Astrocyte of the cerebellum (primary cell): ENCODE results near the gene NLGN3.

Experiments used
- DNase-seq: peaks from one replicate; pipeline ENCODE4 v3.0.0-alpha.2; 2011; ENCODE audit warnings: low read depth
- H3K4me3 ChIP-seq: 2 replicates; pipeline ENCODE4 v1.5.1; 2011; ENCODE audit warnings: mild to moderate bottlenecking, low read depth, low read length, moderate library complexity
- CTCF ChIP-seq: IDR thresholded peaks from 2 replicates; pipeline ENCODE4 v1.5.1; 2012; ENCODE audit warnings: low read length, low read depth, moderate library complexity, mild to moderate bottlenecking; ENCODE audit errors: missing control alignments
- in situ Hi-C: cut with HindIII; loops from 2 replicates; pipeline ENCODE4 v1.10.0; 2017; ENCODE audit warnings: low sequenced_read_pairs

The NLGN3 gene

GRCh38 chrX:71128915-71129765 lies 15.5 kb upstream of the NLGN3 start:
- H3K4me3 ChIP-seq, result no peak overlapping the region
- in situ Hi-C loops, result no loop called here
- TF ChIP-seq CTCF, result peak; percentile 74
- DNase-seq, result peak; percentile 15

GRCh38 chrX:71131510-71131909 lies 13.1 kb upstream of the NLGN3 start:
- H3K4me3 ChIP-seq, result no peak overlapping the region
- in situ Hi-C loops, result no loop called here
- no peak for DNase-seq
- no peak for TF ChIP-seq CTCF

- no peak for TF ChIP-seq CTCF
- DNase-seq, result no peak
- in situ Hi-C loops, result no loop called here
- H3K4me3 ChIP-seq, result no peak overlapping the region
Observed at GRCh38 chrX:71140440-71140839, 4.2 kb upstream of the NLGN3 start.

GRCh38 chrX:71143508-71143907 lies 1.1 kb upstream of the NLGN3 start:
- in situ Hi-C loops, result no loop called here
- TF ChIP-seq CTCF, result no peak
- no peak for DNase-seq
- H3K4me3 ChIP-seq, result no peak overlapping the region

GRCh38 chrX:71147496-71148277 lies 3.0 kb downstream of the NLGN3 start:
- in situ Hi-C loops, result no loop called here
- no peak for DNase-seq
- TF ChIP-seq CTCF, result no peak
- H3K4me3 ChIP-seq, result no peak overlapping the region

- H3K4me3 ChIP-seq, result no peak overlapping the region
- in situ Hi-C loops, result no loop called here
- DNase-seq, result no peak
- no peak for TF ChIP-seq CTCF
Observed at GRCh38 chrX:71148278-71148663, 3.6 kb downstream of the NLGN3 start.
